ENCODE data around the gene SLC35F3.
"Not testable (repeated sequence)": the region's sequence is repeated elsewhere in the genome, so short reads cannot be mapped to it uniquely, and the experiment has no call there.

SLC35F3 gene

DNA sequence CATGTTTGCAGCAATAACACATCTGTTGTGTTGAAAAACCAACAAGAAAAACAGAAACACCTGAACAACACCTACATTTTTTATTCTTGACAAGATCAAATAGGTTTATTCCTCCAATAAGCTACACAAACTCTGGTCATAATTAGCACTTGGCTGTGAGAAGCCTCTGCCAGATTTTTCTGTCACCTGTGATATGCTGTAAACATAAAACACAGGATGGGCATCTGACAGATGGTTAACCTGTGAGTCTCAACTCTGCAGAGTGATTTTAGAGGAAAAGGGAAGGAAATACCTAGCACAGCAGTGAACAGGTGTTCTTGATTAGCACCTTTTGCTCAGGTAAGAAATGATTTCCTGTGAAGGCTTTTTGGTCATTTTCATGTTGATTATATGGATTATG lies 293.4 kb downstream of the SLC35F3 start:
- H3K27me3 Mint-ChIP-seq, result peaks cover 60 to 70% of the 10 kb centered on the region in 2 donors
- no peak for ATAC-seq (replicated peaks)
- H3K9me3 Mint-ChIP-seq, result no peaks in the 10 kb centered on the region
- DNase-seq, result no peak
- no peak overlapping the region for H3K27ac Mint-ChIP-seq
- H3K36me3 Mint-ChIP-seq (ENCODE audit: insufficient read depth), result no peaks in the 10 kb centered on the region
- H3K4me3 Mint-ChIP-seq, result no peak overlapping the region
- H3K4me1 Mint-ChIP-seq (ENCODE audit: low read depth in 2 of 2), result no peaks in the 10 kb centered on the region

DNA sequence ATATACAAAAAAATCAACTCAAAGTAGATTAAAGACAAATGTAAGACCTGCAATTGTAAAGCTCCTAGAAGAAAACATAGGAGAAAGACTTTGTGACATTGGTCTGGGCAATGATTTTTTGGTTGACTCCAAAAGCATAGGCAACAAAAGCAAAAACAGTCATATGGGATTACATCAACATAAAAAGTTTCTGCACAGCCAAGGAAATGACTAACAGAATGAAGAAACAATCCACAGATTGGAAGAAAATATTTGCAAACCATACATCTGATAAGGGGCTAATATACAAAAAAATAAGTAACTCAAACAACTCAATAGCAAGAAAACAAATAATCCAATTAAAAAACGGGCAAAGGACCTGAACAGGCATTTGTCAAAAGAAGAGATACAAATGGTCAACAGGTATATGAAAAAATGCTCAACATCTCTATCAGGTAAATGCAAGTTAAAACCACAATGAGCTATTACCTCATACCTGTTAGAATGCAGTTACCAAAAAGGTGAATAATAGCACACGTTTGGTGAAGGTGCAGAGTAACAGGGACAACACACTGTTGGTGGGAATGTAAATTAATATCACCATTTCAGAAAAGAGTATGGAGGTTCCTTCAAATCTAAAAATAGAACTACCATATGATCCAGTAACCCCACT lies 295.1 kb downstream of the SLC35F3 start:
- Mint-ChIP-seq H3K4me1 (ENCODE audit: low read depth in 2 of 2) (no peaks in the 10 kb centered on the region), H3K36me3 (ENCODE audit: insufficient read depth) (no peaks in the 10 kb centered on the region), H3K27me3 (peaks cover 50 to 60% of the 10 kb centered on the region in 2 donors), H3K9me3 (no peaks in the 10 kb centered on the region), H3K27ac (no peak overlapping the region), H3K4me3 (no peak overlapping the region)
- DNase-seq, result no peak
- no peak for ATAC-seq (replicated peaks)

DNA sequence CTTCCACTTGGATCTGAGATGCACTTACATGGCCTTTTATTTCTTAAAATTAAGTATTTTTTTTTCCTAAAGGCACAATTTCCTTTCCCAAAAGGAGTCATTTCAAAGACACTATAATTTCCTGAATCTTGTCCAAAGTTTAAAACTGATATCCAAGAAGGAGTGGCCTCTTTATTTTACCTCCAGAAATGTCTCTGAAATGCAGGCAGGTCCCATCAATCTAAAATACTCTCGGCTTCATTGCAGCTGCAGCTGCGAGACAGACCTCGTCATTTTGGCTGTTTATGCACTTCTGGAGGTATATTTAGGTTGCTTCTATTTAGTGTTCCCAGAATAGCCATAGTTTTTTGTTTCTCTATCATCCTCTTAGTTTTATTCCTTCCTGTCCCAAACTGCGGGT lies 296.1 kb downstream of the SLC35F3 start:
- ATAC-seq (replicated peaks), result no peak
- H3K27me3 Mint-ChIP-seq, result peaks cover 44 to 57% of the 10 kb centered on the region in 2 donors
- no peaks in the 10 kb centered on the region for H3K9me3 Mint-ChIP-seq
- H3K4me3 Mint-ChIP-seq, result no peak overlapping the region
- no peaks in the 10 kb centered on the region for H3K4me1 Mint-ChIP-seq (ENCODE audit: low read depth in 2 of 2)
- H3K36me3 Mint-ChIP-seq (ENCODE audit: insufficient read depth), result no peaks in the 10 kb centered on the region
- DNase-seq, result no peak
- H3K27ac Mint-ChIP-seq, result no peak overlapping the region

DNA sequence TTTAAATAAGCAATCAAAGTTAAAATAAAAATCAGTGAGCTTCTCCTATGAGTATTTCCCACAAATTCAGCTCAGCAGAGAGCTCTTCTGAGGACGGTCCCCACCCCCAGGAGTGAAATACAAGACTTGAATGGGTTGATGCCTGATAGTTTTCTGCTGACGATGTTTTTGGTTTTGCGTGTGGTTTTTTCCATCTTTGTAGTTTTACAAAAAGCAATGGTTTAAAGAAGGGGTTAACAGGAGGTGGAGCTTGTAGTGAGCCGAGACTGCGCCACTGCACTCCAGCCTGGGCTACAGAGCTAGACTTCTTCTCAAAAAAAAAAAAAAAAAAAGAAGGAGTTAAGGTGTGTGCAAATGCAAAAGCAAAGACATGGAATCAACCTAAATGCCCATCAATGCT lies 297.1 kb downstream of the SLC35F3 start:
- H3K4me1 Mint-ChIP-seq (ENCODE audit: low read depth in 2 of 2), result no peaks in the 10 kb centered on the region
- H3K27ac Mint-ChIP-seq, result no peak overlapping the region
- H3K4me3 Mint-ChIP-seq, result no peak overlapping the region
- H3K36me3 Mint-ChIP-seq (ENCODE audit: insufficient read depth), result no peaks in the 10 kb centered on the region
- DNase-seq (no peak), ATAC-seq (replicated peaks) (no peak)
- peaks cover 35 to 55% of the 10 kb centered on the region in 2 donors for H3K27me3 Mint-ChIP-seq
- H3K9me3 Mint-ChIP-seq, result no peaks in the 10 kb centered on the region

DNA sequence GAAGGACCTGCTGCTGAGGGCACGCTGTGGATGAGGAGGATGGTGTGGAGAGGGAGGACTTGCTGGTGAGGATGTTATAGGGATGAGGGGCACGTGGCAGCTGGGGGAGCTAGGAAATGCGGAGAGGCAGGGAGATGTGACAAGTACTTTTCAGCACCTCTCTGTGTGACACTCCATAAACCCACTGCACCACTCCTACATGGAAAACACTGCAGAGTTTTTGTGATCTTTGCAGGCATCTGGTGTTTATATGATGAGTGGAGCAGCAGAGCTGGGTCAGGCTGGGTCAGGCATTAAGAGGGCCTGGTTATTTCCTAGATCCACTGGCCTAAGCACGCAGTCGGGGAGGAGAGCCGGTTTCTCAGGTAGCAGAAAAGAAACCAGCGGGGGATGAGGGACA lies 301.5 kb downstream of the SLC35F3 start:
- Mint-ChIP-seq H3K27me3 (peaks cover 25 to 33% of the 10 kb centered on the region in 2 donors), H3K4me1 (ENCODE audit: low read depth in 2 of 2) (no peaks in the 10 kb centered on the region), H3K36me3 (ENCODE audit: insufficient read depth) (no peaks in the 10 kb centered on the region), H3K9me3 (no peaks in the 10 kb centered on the region), H3K4me3 (no peak overlapping the region), H3K27ac (peak overlapping the region in 1 of 2 donors; percentile 46)
- no peak for DNase-seq
- no peak for ATAC-seq (replicated peaks)

DNA sequence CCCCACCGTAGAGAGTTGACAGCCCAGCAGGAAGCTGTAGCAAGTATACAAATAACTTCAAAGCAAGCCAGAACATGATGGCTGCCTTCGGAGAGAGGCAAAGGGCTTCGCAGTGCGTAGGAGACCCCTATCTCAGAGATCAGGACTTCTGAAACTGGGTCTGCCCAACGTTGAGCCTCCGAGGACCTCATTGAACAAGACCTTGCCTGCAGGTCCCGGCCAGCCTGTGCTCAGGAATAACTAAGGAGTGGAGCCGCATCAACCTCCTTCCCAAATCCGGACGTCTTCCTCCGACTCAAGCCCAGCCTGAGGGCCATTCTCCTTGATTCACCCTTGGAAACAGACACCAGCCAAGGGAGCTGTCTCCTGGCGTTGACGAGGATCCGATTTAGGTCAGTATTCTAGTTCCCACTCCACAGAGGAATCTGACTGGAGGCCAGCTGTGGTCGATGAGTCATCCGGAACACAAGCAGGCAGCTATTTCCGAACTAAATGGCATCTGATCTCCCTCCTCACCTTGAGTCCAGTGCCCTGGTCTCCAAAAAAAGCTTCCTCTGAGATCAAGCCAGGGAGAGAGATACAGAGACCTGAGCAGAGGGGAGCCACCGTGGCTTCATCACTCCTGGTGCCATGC lies 302.3 kb downstream of the SLC35F3 start:
- Mint-ChIP-seq H3K27me3 (peaks cover 17 to 25% of the 10 kb centered on the region in 2 donors), H3K4me1 (ENCODE audit: low read depth in 2 of 2) (no peaks in the 10 kb centered on the region), H3K9me3 (no peaks in the 10 kb centered on the region), H3K4me3 (no peak overlapping the region), H3K36me3 (ENCODE audit: insufficient read depth) (no peaks in the 10 kb centered on the region), H3K27ac (no peak overlapping the region)
- DNase-seq (no peak), ATAC-seq (replicated peaks) (no peak)

DNA sequence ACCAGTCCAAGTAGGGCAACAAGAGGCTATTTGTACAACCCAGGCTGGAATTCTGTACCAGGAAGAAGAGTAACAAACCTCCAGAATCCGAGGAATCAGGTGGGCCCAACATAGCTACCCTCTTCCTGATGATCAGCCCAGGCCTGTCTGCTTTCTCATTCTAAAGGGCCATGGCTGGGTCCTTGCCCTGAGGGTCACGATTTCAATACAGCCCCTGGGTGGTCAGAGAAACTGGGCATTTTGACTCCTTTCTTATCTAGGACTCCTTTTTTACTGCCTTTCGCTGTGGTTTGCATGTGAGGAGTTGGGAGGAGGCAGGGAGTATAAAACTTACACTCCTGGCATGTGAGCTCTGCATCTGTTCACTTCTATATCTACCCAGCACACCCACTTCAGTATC lies 303.9 kb downstream of the SLC35F3 start:
- H3K4me1 Mint-ChIP-seq (ENCODE audit: low read depth in 2 of 2), result peaks cover 4 to 5% of the 10 kb centered on the region in 2 donors
- no peak for ATAC-seq (replicated peaks)
- no peak overlapping the region for H3K4me3 Mint-ChIP-seq
- no peaks in the 10 kb centered on the region for H3K36me3 Mint-ChIP-seq (ENCODE audit: insufficient read depth)
- no peak for DNase-seq
- no peaks in the 10 kb centered on the region for H3K9me3 Mint-ChIP-seq
- H3K27me3 Mint-ChIP-seq, result peaks cover 21 to 25% of the 10 kb centered on the region in 2 donors
- no peak overlapping the region for H3K27ac Mint-ChIP-seq

DNA sequence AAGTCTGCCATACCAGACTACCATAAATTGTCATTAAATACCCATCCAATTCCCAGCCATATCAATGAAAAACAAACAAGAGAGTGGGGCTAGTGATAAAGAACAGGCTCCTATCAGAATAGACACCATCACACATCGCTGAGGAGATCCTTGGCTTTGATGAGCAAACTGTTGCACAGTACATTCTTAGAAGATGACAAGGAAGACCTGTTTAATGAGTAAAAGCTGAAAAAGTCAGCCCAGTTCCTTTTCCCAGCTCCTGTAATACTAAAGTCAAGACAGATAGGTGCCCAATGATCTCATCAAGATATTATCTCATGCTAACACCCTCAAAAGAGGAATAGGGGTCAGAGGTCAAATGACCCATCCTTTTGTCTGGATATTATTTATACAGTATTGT lies 304.3 kb downstream of the SLC35F3 start:
- peaks cover 4 to 6% of the 10 kb centered on the region in 2 donors for H3K4me1 Mint-ChIP-seq (ENCODE audit: low read depth in 2 of 2)
- no peaks in the 10 kb centered on the region for H3K9me3 Mint-ChIP-seq
- ATAC-seq (replicated peaks) (no peak), DNase-seq (no peak)
- H3K36me3 Mint-ChIP-seq (ENCODE audit: insufficient read depth), result no peaks in the 10 kb centered on the region
- H3K27me3 Mint-ChIP-seq, result peaks cover 25% of the 10 kb centered on the region in 2 donors
- no peak overlapping the region for H3K4me3 Mint-ChIP-seq
- no peak overlapping the region for H3K27ac Mint-ChIP-seq

DNA sequence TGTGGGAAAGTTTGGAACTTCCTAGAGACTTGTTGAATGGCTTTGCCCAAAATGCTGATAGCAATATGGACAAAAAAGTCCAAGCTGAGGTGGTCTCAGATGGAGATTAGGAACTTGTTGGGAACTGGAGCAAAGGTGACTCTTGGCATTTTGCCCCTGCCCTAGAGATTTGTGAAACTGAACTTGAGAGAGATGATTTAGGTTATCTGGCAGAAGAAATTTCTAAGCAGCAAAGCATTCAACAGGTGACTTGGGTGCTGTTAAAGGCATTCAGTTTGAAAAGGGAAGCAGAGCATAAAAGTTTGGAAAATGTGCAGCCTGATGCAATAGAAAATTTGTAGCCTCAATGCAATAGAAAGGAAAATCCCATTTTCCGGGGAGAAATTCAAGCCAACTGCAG lies 306.0 kb downstream of the SLC35F3 start:
- not testable (repeated sequence) for ATAC-seq (replicated peaks); DNase-seq; H3K9me3 Mint-ChIP-seq; H3K36me3 Mint-ChIP-seq (ENCODE audit: insufficient read depth); H3K27ac Mint-ChIP-seq; H3K4me1 Mint-ChIP-seq (ENCODE audit: low read depth in 2 of 2); H3K4me3 Mint-ChIP-seq
- peaks cover 25 to 28% of the 10 kb centered on the region in 2 donors for H3K27me3 Mint-ChIP-seq

DNA sequence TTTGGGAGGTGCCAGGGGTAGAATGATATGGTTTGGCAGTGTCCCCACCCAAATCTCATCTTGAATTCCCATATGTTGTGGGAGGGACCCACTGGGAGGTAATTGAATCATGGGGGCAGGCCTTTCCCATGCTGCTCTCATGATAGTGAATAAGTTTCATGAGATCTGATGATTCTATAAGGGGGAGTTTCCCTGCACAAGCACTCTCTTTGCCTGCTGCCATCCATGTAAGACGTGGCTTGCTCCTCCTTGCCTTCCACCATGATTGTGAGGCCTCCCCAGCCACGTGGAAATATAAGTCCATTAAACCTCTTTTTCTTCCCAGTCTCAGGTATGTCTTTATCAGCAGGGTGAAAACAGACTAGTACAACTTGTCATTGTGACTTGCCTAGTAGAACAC lies 307.4 kb downstream of the SLC35F3 start:
- DNase-seq; ATAC-seq (replicated peaks); H3K4me1 Mint-ChIP-seq (ENCODE audit: low read depth in 2 of 2); H3K4me3 Mint-ChIP-seq; H3K36me3 Mint-ChIP-seq (ENCODE audit: insufficient read depth); H3K27ac Mint-ChIP-seq; H3K9me3 Mint-ChIP-seq: not testable (repeated sequence)
- peaks cover 33 to 39% of the 10 kb centered on the region in 2 donors for H3K27me3 Mint-ChIP-seq

DNA sequence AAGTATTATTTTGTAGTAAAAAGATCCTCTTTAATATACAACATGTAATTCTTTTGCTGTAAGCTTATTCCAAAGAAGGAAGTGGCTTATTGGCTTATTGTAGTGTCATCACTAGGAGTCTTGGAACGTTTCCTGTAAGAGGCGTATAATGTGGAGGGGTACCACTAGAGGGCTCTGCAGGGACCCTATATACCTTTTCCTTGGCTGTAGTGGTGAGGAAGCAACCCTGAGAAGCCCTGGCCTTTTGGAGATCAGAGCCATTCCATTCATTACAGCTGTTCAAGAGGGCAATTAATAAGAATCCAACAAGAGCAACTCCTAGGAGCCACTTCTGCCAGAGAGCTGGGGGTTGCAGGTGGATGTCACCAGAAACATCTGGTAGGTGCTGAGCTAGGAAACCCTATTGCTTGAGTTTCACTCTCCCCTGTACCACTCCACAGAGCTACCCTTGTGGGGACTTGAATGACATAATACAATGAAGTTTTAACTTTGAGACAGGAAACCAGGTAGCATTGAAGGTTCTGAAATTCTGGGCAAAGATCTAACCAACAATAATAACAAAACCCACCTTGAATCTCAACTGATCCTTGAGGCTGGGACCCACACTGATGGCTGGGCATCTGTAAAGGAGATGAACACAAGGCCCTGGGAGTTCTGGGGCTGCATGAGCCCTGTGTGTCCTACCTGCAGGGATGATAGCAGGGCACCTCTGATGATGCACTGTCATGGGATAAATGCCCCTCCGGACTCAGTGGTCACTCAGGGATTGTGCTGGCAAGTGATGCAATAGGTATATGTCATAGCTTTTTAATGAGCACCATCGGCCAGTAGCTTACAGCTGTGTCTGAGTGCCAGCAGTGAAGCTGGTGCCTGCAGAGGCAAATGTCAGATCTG lies 308.5 kb downstream of the SLC35F3 start:
- ATAC-seq (replicated peaks), result peak; percentile 69
- H3K4me1 Mint-ChIP-seq (ENCODE audit: low read depth in 2 of 2), result peaks cover 4 to 9% of the 10 kb centered on the region in 2 donors

DNA sequence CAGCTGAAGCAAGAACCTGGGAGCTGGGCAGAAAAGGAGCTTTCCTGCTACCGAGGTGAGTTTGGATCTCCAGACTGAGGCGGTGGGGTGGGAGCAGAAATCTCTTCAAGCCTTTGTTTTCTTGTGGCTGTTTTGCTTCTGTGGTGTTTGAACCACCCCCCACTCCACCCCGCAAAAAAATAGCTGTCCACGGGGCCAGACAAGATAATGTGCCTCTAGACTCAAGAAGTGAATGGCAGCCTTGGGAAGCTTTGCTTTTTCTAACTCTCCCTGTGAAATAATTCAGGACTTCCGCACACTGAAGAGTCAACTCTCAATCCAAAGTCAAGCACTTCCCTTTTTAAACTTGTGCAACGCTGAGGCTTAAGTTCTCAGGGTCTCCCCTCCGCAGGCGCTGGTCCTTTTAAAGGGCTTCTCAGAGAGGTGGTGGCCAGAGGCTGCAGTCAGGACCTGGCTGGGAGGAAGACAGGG lies 309.2 kb downstream of the SLC35F3 start:
- DNase-seq (no peak), ATAC-seq (replicated peaks) (no peak)
- H3K36me3 Mint-ChIP-seq (ENCODE audit: insufficient read depth), result no peaks in the 10 kb centered on the region
- H3K4me1 Mint-ChIP-seq (ENCODE audit: low read depth in 2 of 2), result peaks cover 4 to 9% of the 10 kb centered on the region in 2 donors
- H3K27ac Mint-ChIP-seq, result no peak overlapping the region
- peak overlapping the region; percentile 74 to 80 for H3K4me3 Mint-ChIP-seq
- H3K27me3 Mint-ChIP-seq, result peaks cover 36 to 47% of the 10 kb centered on the region in 2 donors
- H3K9me3 Mint-ChIP-seq, result no peaks in the 10 kb centered on the region

More for the DNA sequence above, 308.5 kb downstream of the SLC35F3 start:
- Mint-ChIP-seq H3K9me3 (no peaks in the 10 kb centered on the region), H3K4me3 (peak overlapping the region; percentile 44 to 80), H3K36me3 (ENCODE audit: insufficient read depth) (no peaks in the 10 kb centered on the region), H3K27ac (no peak overlapping the region), H3K27me3 (peaks cover 42 to 45% of the 10 kb centered on the region in 2 donors)
- no peak for DNase-seq

DNA sequence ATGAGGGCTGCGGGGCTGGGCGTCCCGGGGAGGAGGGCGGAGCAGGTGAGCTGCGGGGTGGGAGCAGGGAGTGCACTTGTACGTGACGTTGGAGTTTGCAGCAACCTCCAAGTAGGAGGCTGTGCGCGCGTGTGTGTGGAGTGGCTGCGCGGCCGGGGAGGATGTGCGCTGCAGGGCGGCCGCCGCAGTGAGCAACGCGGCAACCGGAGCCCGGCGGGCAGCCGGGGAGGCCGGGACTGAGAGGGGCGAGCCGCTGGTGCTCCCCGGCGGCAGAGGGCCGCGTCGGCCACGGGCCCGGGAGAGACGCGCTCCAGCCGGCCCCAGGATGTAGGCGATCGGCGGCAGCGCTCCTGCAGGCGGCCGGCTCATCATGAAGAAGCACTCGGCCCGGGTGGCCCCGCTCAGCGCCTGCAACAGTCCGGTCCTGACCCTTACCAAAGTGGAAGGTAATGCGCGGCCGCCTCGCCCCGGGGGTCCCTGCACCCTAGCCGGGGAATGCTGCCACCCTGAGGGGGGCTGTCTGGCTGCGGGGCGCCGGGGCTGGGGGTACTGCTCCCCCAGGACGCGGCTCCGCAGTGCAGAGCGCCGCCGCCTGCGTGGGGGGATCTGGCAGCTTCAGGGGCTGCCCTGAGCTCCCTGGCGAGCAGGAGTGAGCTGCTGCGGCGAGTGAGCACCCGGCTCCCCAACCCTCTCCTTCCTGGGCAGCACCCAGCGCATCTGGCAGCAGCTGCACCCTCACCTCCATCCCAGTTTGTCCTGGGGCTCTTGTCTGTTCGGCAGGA lies 309.8 kb downstream of the SLC35F3 start:
- peak; percentile 72 for ATAC-seq (replicated peaks)
- H3K4me1 Mint-ChIP-seq (ENCODE audit: low read depth in 2 of 2), result peaks cover 4 to 9% of the 10 kb centered on the region in 2 donors
- H3K36me3 Mint-ChIP-seq (ENCODE audit: insufficient read depth), result no peaks in the 10 kb centered on the region
- no peaks in the 10 kb centered on the region for H3K9me3 Mint-ChIP-seq
- no peak overlapping the region for H3K27ac Mint-ChIP-seq
- peak overlapping the region; percentile 74 to 80 for H3K4me3 Mint-ChIP-seq
- peak in 1 of 3 experiments; percentile 11 for DNase-seq
- H3K27me3 Mint-ChIP-seq, result peaks cover 32 to 47% of the 10 kb centered on the region in 2 donors

Measured in effector memory CD8-positive, alpha-beta T cell (primary cell).